Activated effector memory CD4-positive, alpha-beta T cell treated with Interleukin-2 at 50 U/mL for 16 hours (primary cell): Measurements from ENCODE around the gene ANAPC16.
"Not testable (repeated sequence)": the region's sequence is repeated elsewhere in the genome, so short reads cannot be mapped to it uniquely, and the experiment has no call there.

Experiments
- DNase-seq: peaks from one replicate; pipeline ENCODE4 v3.0.0-alpha.2; 2020

ANAPC16 gene

DNA sequence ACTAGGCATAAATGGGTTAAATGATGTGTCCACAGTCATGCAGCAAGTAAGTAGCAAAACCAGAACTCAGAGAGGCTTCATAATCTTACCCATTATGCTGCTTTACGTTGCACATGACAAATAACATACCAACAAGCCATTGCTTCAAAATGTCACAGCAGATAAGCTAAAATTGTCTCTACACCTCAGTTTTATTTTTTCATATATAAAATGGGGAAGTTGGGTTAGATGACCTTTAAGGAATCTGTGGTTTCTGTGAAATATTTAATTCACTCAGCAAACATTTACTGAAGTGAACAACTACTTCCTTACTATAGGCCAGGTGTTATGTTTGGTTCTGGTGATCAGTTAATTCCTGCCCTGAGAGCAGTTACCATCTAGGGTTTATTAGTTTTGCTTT lies 2.5 kb downstream of the ANAPC16 start:
- no peak for DNase-seq

DNA sequence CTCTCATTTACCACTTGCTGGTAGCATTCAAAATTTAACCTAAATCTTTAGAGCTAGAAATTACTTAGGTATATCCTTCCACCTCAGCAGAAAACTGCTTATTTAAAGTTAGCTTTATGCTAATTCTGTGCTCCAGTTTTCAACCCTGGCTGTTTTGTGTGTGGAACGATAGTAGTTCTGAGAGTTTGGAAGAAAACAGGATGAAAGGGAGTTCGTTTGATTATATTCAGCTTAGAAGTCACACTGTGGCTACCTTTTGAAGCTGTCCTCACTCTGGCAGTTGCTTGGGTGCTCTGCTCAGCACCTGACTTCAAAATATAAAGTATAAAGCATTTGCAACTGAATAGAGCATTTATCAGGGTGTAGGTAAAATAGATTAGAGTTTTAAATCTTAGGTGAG lies 2.9 kb downstream of the ANAPC16 start:
- DNase-seq: no peak

- no peak for DNase-seq
Observed at GRCh38 chr10:72219235-72219814, 3.5 kb downstream of the ANAPC16 start.

DNA sequence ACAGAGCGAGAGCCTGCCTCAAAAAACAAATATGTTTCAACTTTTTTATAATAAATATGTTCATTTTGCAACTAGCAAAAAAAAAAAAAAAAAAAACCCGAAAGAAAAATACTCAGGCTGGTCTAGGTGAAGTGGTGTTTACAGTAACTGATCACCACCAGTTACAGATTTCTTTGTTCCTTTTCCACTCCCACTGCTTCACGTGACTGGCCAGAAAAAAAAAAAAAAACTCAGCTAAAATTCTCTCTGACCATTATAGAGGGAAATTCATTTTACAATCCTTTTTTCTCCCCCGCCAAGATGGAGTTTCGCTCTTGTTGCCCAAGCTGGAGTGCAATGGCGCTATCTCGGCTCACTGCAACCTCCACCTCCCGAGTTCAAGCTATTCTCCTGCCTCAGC lies 4.8 kb downstream of the ANAPC16 start:
- no peak for DNase-seq

- no peak for DNase-seq
Observed at GRCh38 chr10:72221278-72221677, 5.5 kb downstream of the ANAPC16 start.

DNA sequence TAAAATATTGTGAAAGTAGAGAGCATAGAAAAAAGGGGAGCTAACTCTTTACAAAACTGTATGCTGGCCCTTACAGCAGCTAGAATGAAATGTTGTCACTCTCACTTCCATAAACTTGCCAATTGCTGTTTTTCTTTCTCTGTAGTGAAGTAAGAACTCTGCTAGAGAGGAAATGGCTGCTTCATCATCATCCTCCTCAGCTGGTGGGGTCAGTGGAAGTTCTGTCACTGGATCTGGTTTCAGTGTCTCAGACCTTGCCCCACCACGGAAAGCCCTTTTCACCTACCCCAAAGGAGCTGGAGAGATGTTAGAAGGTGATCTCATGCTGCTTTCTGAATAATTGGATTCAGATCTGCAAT lies 7.9 kb downstream of the ANAPC16 start:
- no peak for DNase-seq

DNA sequence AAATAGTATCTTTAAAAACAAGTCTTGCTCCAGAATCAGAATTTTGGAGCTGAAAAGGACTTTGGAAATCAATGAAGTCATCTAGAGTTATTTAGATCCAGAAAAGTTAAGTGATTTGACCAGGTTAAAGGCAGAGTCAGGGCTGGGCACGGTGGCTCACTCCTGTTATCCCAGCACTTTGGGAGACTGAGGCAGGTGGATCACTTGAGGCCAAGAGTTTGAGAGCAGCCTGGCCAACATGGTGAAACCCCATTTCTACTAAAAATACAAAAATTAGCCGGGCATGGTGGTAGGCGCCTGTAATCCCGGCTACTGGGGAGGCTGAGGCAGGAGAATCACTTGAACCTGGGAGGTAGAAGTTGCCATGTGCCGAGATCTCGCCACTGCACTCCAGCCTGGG lies 8.4 kb downstream of the ANAPC16 start:
- DNase-seq: not testable (repeated sequence)

DNA sequence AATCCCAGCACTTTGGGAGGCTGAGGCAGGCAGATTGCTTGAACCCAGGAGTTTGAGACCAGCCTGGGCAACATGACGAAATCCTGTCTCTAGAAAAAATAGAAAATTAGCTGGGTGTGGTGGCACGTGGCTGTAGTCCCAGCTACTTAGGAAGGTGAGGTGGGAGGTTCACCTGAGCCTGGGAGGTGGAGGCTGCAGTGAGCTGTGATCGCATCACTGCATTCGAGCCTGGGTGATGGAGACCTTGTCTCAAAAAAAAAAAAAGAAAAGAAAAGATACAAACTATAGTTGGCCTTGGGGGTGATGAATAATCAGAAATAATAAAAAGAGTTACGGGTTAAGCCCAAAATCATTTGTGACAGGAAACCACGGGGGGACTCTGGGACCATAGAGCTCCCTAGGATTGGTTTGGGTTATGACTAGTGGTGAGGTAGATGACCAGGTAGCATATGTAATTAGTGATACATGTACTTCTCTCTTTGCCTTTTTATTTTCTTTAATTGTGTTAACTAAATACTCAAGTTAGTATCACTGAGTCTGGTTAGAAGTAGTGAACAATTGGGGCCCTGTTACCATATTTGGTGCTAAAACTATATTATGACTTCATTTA lies 10.7 kb downstream of the ANAPC16 start:
- no peak for DNase-seq

- DNase-seq: no peak
Observed at GRCh38 chr10:72227826-72228225, 12.0 kb downstream of the ANAPC16 start.

- no peak for DNase-seq
Observed at GRCh38 chr10:72228318-72228751, 12.5 kb downstream of the ANAPC16 start.

- DNase-seq: no peak
Observed at GRCh38 chr10:72229261-72230251, 13.7 kb downstream of the ANAPC16 start.

DNA sequence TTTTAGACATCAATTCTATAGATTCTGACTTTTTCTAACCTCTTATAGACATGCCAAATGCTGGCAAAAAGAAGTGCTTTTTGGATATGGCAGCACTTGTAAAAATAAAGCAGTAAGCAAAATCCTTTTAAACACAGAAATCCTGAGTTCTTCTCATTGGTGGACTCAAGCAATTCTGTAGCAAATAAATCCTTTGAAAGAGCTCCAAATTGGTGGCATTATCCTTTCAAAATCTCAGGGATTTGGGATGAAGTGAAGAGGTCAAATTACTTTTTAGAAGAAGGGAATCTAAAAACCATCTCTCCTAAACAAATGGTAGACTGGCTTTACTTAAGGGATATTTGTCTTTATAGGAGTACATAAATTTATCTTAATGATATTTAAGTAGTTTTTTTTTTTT lies 17.8 kb downstream of the ANAPC16 start:
- DNase-seq: no peak

GRCh38 chr10:72234560-72235095 lies 18.8 kb downstream of the ANAPC16 start:
- DNase-seq: no peak

DNA sequence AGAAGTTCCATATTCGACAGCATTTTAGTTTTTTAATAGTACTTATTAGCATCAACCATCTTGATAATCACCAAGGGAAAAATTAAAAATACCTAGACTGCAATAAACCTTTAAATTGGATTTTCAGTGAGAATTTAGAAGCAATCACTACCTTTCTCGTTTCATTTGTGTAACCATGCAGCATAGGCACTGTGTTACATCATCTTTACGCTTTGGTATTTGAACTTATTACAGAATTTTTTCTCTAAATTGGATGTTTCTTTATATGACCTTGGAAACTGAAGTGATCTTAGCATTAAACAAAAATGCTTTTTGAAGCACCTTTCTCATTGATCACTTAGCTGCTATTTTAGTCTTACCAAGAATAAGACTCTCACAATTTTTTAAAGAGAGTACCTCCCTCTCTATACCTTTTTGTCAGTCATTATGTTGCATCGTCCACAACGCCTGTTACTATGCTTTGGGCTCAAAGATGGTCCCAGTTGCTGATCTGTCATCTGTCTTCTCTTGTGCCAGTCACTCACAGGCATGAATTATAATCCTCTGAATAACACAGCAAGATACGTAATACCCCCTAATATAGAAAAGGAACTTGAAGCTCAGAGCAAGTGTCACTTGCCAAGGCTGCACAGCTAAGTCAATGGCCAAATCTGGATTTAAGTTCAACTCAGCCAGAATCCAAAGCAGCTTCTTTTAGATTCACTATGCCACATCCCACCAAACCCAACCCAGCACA lies 19.9 kb downstream of the ANAPC16 start:
- DNase-seq: no peak

DNA sequence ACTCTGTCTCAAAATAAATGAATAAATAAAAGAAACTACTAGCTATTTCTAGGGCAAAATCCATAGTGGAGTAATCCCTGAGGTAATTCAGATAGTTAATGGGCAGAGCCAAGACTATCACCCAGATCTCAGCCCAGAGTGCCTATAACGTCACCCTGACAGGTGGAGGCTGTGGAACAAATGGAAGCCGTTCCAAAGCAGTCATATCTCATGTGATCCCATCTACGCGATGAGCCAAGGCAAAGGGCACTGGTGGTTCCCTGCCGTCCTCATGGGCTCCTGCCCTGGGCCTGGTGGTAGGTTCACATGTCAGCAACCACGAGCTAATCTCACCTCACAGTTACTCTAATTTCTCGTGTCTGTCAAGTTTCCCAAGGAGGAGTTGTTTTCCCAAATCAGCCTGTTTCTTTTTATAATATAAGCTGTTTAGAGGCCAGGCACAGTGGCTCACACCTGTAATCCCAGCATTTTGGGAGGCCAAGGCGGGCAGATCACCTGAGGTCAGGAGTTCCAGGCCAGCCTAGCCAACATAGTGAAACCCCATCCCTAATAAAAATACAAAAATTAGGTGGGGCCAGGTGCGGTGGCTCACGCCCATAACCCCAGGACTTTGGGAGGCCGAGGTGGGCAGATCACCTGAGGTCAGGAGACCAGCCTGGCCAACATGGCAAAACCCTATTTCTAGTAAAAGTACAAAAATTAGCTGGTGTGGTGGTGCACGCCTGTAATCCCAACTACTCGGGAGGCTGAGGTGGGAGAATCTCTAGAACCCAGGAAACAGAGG lies 22.8 kb downstream of the ANAPC16 start:
- no peak for DNase-seq

DNA sequence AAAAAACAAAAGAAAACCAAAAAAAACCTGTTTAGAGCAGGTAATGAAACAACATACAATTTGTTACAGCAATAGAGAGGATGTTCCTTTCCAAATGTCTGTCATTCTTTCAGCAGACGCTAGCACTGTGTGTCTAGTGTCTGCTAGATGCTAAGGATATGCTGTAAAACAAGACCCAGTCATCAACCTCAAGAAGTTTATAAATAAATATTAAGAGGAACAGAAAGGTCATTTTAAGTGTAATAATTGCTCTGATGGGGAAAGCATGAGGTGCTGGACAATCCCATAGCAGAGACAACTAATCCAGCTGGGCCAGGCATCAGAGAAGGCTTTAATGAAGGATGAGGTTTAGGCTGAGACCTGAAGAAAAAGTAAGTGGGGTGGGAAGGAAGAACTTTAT lies 23.6 kb downstream of the ANAPC16 start:
- DNase-seq: no peak

DNA sequence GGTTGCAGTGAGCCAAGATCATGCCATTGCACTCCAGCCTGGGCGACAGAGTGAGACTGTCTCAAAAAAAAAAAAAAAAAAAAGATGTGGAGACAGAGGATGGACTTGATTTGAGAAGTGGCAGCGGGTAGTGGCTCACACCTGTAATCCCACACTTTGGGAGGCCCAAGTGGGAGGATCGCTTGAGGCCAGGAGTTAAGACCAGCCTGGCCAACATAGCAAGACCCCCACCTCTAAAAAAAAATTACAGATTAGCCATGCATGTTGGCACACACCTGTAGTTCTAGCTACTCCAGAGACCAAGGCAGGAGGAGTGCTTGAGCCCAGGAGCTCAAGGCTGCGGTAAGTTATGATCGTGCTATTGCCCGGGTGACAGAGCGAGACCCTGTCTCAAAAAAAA lies 24.6 kb downstream of the ANAPC16 start:
- no peak for DNase-seq

GRCh38 chr10:72241691-72242252 lies 26.0 kb downstream of the ANAPC16 start:
- DNase-seq: no peak

DNA sequence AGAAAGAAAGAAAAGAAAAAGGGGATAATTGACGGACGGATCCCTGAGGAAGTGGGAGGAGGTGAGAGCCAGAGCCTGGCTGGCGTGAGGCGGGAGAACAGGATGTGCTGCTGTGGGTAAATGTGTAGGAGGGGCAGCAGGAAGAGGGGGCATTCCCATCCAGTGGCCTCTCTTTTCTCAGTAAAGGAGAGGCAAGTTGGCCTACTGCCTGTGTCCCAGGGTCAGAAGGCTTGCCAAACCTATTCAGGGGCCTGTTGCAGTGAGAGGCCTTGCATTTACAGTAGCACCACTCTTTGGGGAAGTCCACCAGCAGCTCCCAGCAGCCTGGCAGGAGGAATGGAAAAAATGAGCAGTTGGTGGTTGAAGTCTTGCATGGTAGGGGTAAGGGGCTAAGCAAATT lies 26.9 kb downstream of the ANAPC16 start:
- DNase-seq: no peak

DNA sequence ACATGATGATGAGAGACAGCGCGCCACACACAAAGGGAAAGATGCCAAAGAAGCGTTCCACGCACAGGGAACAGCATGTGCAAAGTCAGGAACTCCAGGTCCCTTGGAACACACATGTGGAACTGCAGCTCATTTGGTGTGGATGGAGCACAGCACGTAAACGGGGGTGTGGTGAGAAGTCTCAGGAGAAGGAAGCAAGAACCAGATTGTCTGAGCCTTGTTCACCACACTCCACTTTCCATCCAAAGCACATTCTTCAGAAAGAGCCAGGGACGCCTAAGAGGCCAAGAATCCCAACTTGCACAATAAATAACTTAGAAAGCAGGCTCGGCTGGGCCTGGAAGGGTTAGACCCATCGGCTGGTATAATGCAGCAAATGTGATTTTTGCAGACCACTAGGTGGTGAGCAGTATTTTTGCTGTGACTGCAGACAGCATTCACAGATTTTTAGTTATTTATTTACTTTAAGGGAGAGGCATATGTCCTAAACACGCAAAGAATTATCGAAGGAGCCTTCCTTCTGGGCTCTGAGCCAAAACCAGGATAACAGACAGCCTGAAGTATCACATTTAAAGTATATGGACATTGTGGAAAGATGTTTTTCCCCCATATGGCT lies 28.1 kb downstream of the ANAPC16 start:
- no peak for DNase-seq

GRCh38 chr10:72244573-72245038 lies 28.8 kb downstream of the ANAPC16 start:
- no peak for DNase-seq
